ENCODE measurements around the gene ATG5. TPM values are rescaled to one million over a fixed set of nuclear protein-coding genes. Genes with fewer than 3 reads are reported as not detected.

ATG5 gene
- total RNA-seq, 2 donors from 2014 or later = 32.1 to 38.4 TPM

DNA sequence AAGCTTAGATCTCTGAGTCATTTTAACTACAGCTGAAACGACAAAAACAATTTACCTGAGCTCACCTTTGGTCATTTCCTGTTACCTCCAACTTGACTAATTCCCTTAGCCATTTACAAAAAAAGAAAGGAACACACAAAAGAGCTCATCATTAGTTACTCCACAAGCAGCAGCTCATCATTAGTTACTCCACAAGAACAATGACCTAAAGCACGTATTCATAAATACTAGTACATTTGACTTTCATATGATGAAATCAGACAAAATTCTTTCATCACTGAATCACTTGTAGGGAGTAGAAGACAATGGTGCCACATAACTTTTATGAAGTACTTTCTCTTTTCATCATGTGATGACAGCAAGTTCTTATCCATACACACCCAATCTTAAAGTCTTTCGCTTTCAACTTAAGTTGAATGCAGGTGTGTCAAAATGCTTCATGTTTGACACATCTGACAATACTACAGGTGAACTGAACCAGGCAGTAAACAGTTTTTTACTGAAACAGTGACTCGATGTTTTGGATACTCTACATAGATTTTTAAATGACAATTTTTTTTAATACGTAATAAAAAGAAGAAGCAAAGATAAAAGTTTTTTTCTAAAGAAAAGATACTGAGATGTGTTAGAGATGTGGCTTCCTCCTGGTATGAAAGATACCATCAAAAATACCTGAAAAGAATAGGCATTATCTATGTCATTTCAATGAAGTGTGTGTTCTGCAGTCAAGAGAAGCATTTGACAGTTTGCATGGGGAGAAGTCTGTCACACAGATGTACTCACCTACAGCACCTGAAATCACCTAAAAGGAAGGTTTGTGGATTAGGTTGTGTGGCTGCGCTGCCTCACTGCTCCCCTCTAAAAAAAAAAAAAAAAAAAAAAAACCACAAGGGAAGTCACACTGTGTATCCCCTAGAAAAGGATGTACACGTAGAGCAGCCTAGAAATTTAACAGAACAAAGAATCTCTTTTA is 130.3 kb downstream of the ATG5 start:
- ATAC-seq (replicated peaks in 1 of 2) (peak; percentile 89 to 90), DNase-seq (no peak)
- Mint-ChIP-seq H3K4me1 (ENCODE audit: low read depth) (peaks cover 45% of the 10 kb centered on the region), H3K36me3 (ENCODE audit: insufficient read depth in 2 of 2) (peaks cover 11 to 28% of the 10 kb centered on the region in 2 donors), H3K27me3 (ENCODE audit: low read depth) (no peaks in the 10 kb centered on the region), H3K4me3 (peak overlapping the region; percentile 73 to 83), H3K9me3 (peaks cover 0 to 2% of the 10 kb centered on the region in 2 donors), H3K27ac (peak overlapping the region; percentile 100)

DNA sequence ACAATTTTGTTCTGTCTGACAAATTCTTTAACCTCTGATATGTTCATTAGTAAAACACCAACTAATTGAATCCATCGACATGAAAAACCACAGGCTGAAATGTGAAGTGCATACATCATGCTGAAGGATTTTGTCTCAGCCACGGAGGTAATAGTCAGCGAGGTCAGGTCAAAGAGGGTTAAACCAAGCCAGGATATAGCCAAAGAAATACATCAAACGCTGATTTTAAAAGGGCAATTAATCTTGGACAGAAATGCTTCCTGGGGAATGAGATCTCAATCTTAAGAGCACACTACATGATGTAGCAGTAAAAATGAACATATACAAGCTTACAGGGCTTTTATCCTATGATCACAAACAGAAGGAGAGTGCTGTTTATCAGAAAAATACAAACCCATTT is 132.7 kb downstream of the ATG5 start:
- Mint-ChIP-seq H3K27me3 (ENCODE audit: low read depth) (no peaks in the 10 kb centered on the region), H3K36me3 (ENCODE audit: insufficient read depth in 2 of 2) (peaks cover 10 to 22% of the 10 kb centered on the region in 2 donors), H3K4me3 (no peak overlapping the region), H3K9me3 (peaks cover 0 to 2% of the 10 kb centered on the region in 2 donors), H3K27ac (no peak overlapping the region), H3K4me1 (ENCODE audit: low read depth) (peaks cover 63% of the 10 kb centered on the region)
- ATAC-seq (replicated peaks in 1 of 2) = no peak
- no peak for DNase-seq

DNA sequence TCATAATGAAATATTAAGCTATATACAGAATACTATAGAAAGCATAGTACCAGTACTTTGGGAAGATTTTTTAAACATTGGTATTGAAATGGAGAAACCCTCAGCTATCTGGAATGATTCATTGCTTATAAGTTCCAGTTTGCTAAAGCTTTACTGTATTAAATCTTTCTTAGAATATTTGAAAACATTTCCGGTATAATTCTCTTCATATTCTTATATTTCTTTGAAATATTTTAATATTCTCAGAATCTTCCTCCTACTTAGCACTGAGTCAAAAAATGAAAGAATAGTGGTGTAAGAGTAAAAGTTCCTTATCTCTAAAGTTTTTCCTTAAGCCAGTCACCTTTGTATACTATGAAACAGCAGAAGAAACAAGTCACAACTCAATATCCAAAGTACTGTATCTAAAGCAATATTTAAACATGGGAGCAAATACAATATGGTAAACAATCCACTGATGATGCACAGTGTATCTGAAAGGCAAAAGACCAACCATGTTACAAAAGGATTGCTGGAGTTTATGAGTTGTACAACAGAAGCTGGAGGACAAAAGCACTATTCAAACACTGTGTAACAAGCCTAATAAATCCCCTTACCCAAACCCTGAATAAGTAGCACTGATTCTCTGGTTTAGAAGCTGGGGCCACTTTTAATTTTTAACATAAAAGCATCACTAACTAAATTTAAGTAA is 137.3 kb downstream of the ATG5 start:
- Mint-ChIP-seq H3K4me1 (ENCODE audit: low read depth) (peaks cover 65% of the 10 kb centered on the region), H3K4me3 (peak overlapping the region; percentile 39 to 40)

DNA sequence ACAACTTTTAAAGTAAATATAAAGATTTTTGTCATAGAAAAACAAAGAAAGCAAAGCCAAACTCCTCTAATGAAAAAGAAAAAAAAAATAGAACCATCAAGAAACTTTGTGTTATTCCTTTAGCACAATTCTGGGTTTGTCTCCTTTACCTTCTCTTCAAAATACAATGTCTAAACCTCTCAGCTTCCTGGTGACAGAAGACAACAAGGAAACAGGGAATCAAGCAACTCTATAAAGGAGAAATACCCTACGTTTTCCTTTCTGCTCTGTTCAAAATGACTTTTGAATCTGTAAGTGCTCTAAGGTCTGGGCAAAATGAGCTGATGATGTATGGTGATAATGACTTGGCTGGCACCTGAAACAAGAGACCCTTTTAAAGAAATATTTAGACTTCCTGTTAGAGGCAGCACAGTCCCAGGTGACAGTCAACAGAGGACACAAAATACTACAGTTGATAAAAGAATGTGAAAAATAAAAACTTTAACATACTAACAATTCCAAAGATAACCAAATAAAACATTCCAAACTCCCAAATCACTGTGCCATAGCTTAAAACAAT is 138.1 kb downstream of the ATG5 start:
- H3K4me1 Mint-ChIP-seq (ENCODE audit: low read depth) = peaks cover 69% of the 10 kb centered on the region
- H3K27ac Mint-ChIP-seq = peak overlapping the region; percentile 86
- H3K27me3 Mint-ChIP-seq (ENCODE audit: low read depth) = no peaks in the 10 kb centered on the region
- no peak for ATAC-seq (replicated peaks in 1 of 2)
- no peak for DNase-seq
- H3K36me3 Mint-ChIP-seq (ENCODE audit: insufficient read depth in 2 of 2) = no peaks in the 10 kb centered on the region
- H3K4me3 Mint-ChIP-seq = peak overlapping the region; percentile 33 to 61
- no peaks in the 10 kb centered on the region for H3K9me3 Mint-ChIP-seq

More for the DNA sequence above, 137.3 kb downstream of the ATG5 start:
- ATAC-seq (replicated peaks in 1 of 2) (peak; percentile 31 to 35), DNase-seq (no peak)
- Mint-ChIP-seq H3K27me3 (ENCODE audit: low read depth) (no peaks in the 10 kb centered on the region), H3K27ac (peak overlapping the region; percentile 44), H3K9me3 (no peaks in the 10 kb centered on the region), H3K36me3 (ENCODE audit: insufficient read depth in 2 of 2) (peaks cover 0 to 2% of the 10 kb centered on the region in 2 donors)

DNA sequence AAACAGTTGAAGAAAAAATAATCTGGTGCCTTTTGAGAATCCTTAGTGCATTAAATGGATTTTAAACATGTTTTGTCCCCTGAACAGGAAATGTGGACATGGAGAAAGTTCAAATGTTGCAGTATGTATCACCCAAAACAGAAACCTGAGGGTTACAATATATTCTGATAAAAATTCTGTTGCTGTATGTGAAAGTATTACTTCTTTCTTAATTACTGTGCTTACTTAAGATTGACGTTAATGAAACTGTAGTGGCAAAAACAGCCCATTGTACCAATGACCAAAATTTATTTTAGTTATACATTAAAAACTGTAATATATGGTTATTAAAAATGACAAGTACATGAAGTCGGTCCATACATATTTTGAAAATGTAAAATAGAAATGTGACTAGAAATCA is 138.8 kb downstream of the ATG5 start:
- H3K36me3 Mint-ChIP-seq (ENCODE audit: insufficient read depth in 2 of 2) = no peaks in the 10 kb centered on the region
- H3K27ac Mint-ChIP-seq = peak overlapping the region; percentile 97
- no peak for DNase-seq
- H3K27me3 Mint-ChIP-seq (ENCODE audit: low read depth) = no peaks in the 10 kb centered on the region
- peak; percentile 16 to 18 for ATAC-seq (replicated peaks in 1 of 2)
- peaks cover 77% of the 10 kb centered on the region for H3K4me1 Mint-ChIP-seq (ENCODE audit: low read depth)
- no peaks in the 10 kb centered on the region for H3K9me3 Mint-ChIP-seq
- H3K4me3 Mint-ChIP-seq = peak overlapping the region; percentile 45 to 79

DNA sequence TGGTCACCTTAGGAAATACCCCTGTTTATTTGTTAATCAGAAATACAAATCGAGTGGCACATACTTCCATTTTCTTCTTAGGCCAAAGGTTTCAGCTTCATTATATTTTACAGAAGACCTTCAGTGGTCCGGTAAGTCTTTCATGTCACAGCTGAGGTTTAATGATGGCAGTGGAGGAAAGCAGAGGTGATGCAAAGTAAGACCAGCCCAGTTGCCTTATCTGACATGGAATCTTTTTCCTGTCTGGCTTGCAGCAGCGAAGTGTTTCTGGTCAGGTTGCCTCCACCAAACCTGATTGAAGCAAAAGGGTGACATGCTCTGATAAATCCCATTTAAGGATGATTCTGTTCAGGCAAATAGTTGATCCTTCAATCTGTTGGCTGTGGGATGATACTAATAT is 139.4 kb downstream of the ATG5 start:
- DNase-seq (no peak), ATAC-seq (replicated peaks in 1 of 2) (peak; percentile 30 to 39)

GRCh38 chr6:106185615-106186014 is 139.9 kb downstream of the ATG5 start:
- DNase-seq = peak; percentile 26 to 46
- Mint-ChIP-seq H3K36me3 (ENCODE audit: insufficient read depth in 2 of 2) (no peaks in the 10 kb centered on the region), H3K27me3 (ENCODE audit: low read depth) (no peaks in the 10 kb centered on the region), H3K4me3 (peak overlapping the region; percentile 45 to 79), H3K27ac (peak overlapping the region; percentile 97), H3K4me1 (ENCODE audit: low read depth) (peaks cover 82% of the 10 kb centered on the region), H3K9me3 (no peaks in the 10 kb centered on the region)
- ATAC-seq (replicated peaks in 1 of 2) = peak; percentile 70 to 71

More for the DNA sequence above, 139.4 kb downstream of the ATG5 start:
- Mint-ChIP-seq H3K36me3 (ENCODE audit: insufficient read depth in 2 of 2) (no peaks in the 10 kb centered on the region), H3K27me3 (ENCODE audit: low read depth) (no peaks in the 10 kb centered on the region), H3K4me1 (ENCODE audit: low read depth) (peaks cover 80% of the 10 kb centered on the region), H3K9me3 (no peaks in the 10 kb centered on the region), H3K27ac (peak overlapping the region; percentile 97), H3K4me3 (peak overlapping the region; percentile 45 to 79)

GRCh38 chr6:106184629-106185028 is 140.9 kb downstream of the ATG5 start:
- no peak for DNase-seq
- Mint-ChIP-seq H3K4me3 (peak overlapping the region; percentile 41 to 42), H3K27ac (no peak overlapping the region), H3K9me3 (no peaks in the 10 kb centered on the region), H3K36me3 (ENCODE audit: insufficient read depth in 2 of 2) (no peaks in the 10 kb centered on the region), H3K4me1 (ENCODE audit: low read depth) (peaks cover 79% of the 10 kb centered on the region), H3K27me3 (ENCODE audit: low read depth) (no peaks in the 10 kb centered on the region)
- peak in 1 of 2 donors; percentile 15 for ATAC-seq (replicated peaks in 1 of 2)

DNA sequence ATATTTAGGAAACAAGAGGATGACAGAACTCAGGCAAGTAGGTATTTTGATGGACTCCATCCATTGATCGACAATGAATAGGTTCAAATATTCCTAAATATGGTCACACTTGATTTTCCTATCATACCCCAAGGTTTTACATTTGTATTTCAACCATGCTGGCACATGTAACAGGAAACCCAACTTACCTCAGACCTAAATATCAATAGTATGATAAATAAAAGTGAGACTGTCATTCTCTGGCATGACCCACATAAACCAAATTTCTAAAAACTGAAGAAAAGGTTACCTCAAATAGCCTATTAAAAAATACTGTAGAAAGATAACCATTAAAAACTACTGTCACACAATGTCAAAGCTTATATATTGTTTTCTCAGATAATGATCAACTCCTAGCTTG is 142.1 kb downstream of the ATG5 start:
- H3K27me3 Mint-ChIP-seq (ENCODE audit: low read depth) = peaks cover 5% of the 10 kb centered on the region
- no peak overlapping the region for H3K27ac Mint-ChIP-seq
- no peaks in the 10 kb centered on the region for H3K36me3 Mint-ChIP-seq (ENCODE audit: insufficient read depth in 2 of 2)
- ATAC-seq (replicated peaks in 1 of 2) (no peak), DNase-seq (no peak)
- peaks cover 67% of the 10 kb centered on the region for H3K4me1 Mint-ChIP-seq (ENCODE audit: low read depth)
- peak overlapping the region in 1 of 2 donors; percentile 34 for H3K4me3 Mint-ChIP-seq
- no peaks in the 10 kb centered on the region for H3K9me3 Mint-ChIP-seq

- no peaks in the 10 kb centered on the region for H3K36me3 Mint-ChIP-seq (ENCODE audit: insufficient read depth in 2 of 2)
- ATAC-seq (replicated peaks in 1 of 2) = peak; percentile 52 to 61
- H3K27me3 Mint-ChIP-seq (ENCODE audit: low read depth) = peaks cover 5% of the 10 kb centered on the region
- no peak for DNase-seq
- no peaks in the 10 kb centered on the region for H3K9me3 Mint-ChIP-seq
- H3K4me1 Mint-ChIP-seq (ENCODE audit: low read depth) = peaks cover 57% of the 10 kb centered on the region
- peak overlapping the region in 1 of 2 donors; percentile 55 for H3K4me3 Mint-ChIP-seq
- H3K27ac Mint-ChIP-seq = peak overlapping the region; percentile 82
These were observed 143.1 kb downstream of the ATG5 start for GRCh38 chr6:106182455-106182854.

GRCh38 chr6:106181664-106182418 is 143.7 kb downstream of the ATG5 start:
- H3K27ac Mint-ChIP-seq = peak overlapping the region; percentile 82

GRCh38 chr6:106180208-106180607 is 145.4 kb downstream of the ATG5 start:
- no peak for ATAC-seq (replicated peaks in 1 of 2)
- DNase-seq = no peak
- H3K9me3 Mint-ChIP-seq = peaks cover 0 to 2% of the 10 kb centered on the region in 2 donors

More at GRCh38 chr6:106181664-106182418, 143.7 kb downstream of the ATG5 start:
- Mint-ChIP-seq H3K27me3 (ENCODE audit: low read depth) (peaks cover 5% of the 10 kb centered on the region), H3K4me3 (peak overlapping the region; percentile 11 to 55), H3K36me3 (ENCODE audit: insufficient read depth in 2 of 2) (peaks cover 0 to 1% of the 10 kb centered on the region in 2 donors), H3K9me3 (no peaks in the 10 kb centered on the region), H3K4me1 (ENCODE audit: low read depth) (peaks cover 51% of the 10 kb centered on the region)
- DNase-seq (no peak), ATAC-seq (replicated peaks in 1 of 2) (peak; percentile 39 to 54)

More at GRCh38 chr6:106180208-106180607, 145.4 kb downstream of the ATG5 start:
- H3K27ac Mint-ChIP-seq = no peak overlapping the region
- H3K36me3 Mint-ChIP-seq (ENCODE audit: insufficient read depth in 2 of 2) = peaks cover 2% of the 10 kb centered on the region in 2 donors
- no peak overlapping the region for H3K4me3 Mint-ChIP-seq
- H3K4me1 Mint-ChIP-seq (ENCODE audit: low read depth) = peaks cover 35% of the 10 kb centered on the region
- H3K27me3 Mint-ChIP-seq (ENCODE audit: low read depth) = peaks cover 5% of the 10 kb centered on the region

Data from activated T-cell treated with anti-CD3 and anti-CD28 coated beads, Interleukin-2, amount 50 U/mL, for 72 hours (primary cell).